SU-DHL-6 (cell line): ENCODE results near the gene ZNF844.
A peak's percentile ranks its signal among the peaks of the same experiment; 100 is the strongest.

Source experiments
- H2AFZ ChIP-seq: fragments of 200-600 bp; sonication (generic); 2 replicates; pipeline ENCODE4 v1.6.1; 2014; ENCODE audit warnings: low read depth, mild to moderate bottlenecking, moderate library complexity, mixed read lengths, antibody characterized with exemption, low read length; ENCODE audit not compliant: severe bottlenecking
- H3F3A ChIP-seq: fragments of 200-600 bp; shearing (Covaris generic); 2 replicates; pipeline ENCODE4 v1.6.0; 2016; ENCODE audit warnings: antibody characterized with exemption, mild to moderate bottlenecking; ENCODE audit not compliant: insufficient read depth
- H3K27ac ChIP-seq: fragments of 200-600 bp; sonication (generic); 2 replicates; pipeline ENCODE4 v1.5.1; 2016; ENCODE audit warnings: low read depth, mild to moderate bottlenecking, low read length, moderate library complexity, mixed read lengths
- H3K27me3 ChIP-seq: fragments of 200-600 bp; sonication (generic), shearing (Covaris generic); 2 replicates; pipeline ENCODE4 v1.6.0; 2014; ENCODE audit warnings: mild to moderate bottlenecking, low read length
- H3K36me3 ChIP-seq: fragments of 200-600 bp; sonication (generic); 2 replicates; pipeline ENCODE4 v1.6.1; 2014; ENCODE audit warnings: mild to moderate bottlenecking, low read length, mixed read lengths
- H3K4me2 ChIP-seq: fragments of 300-600, 200-600 bp; shearing (Covaris generic), sonication (generic); 2 replicates; pipeline ENCODE4 v1.6.0; 2014; ENCODE audit warnings: low read length, low read depth, mild to moderate bottlenecking; ENCODE audit not compliant: poor library complexity, severe bottlenecking
- H3K4me3 ChIP-seq: fragments of 200-600 bp; sonication (generic); 2 replicates; pipeline ENCODE4 v1.5.1; 2014; ENCODE audit warnings: antibody characterized with exemption, low read length, mild to moderate bottlenecking, mixed read lengths; ENCODE audit not compliant: insufficient read depth, poor library complexity, severe bottlenecking
- H3K79me2 ChIP-seq: fragments of 200-600 bp; sonication (generic); 2 replicates; pipeline ENCODE4 v1.6.1; 2014; ENCODE audit warnings: mild to moderate bottlenecking, low read length, moderate library complexity; ENCODE audit not compliant: insufficient read depth
- H3K9ac ChIP-seq: fragments of 200-600 bp; sonication (generic); 2 replicates; pipeline ENCODE4 v1.7.0; 2014; ENCODE audit warnings: mild to moderate bottlenecking, low read length
- H3K9me2 ChIP-seq: fragments of 200-600 bp; sonication (generic); replicated peaks from 2 replicates; pipeline ENCODE4 v1.6.1; 2014; ENCODE audit warnings: low read length; ENCODE audit not compliant: insufficient read depth
- H3K9me3 ChIP-seq: fragments of 200-600 bp; sonication (generic); 2 replicates; pipeline ENCODE4 v1.6.1; 2014; ENCODE audit warnings: low read length, mixed read lengths; ENCODE audit not compliant: insufficient read depth
- H4K20me1 ChIP-seq: fragments of 200-600 bp; sonication (generic); 2 replicates; pipeline ENCODE4 v1.6.1; 2014; ENCODE audit warnings: low read depth, mild to moderate bottlenecking, antibody characterized with exemption, low read length, moderate library complexity, mixed read lengths
- CTCF ChIP-seq: fragments of 200-600 bp; sonication (generic); IDR thresholded peaks from one replicate; pipeline ENCODE4 v1.5.1; 2017; ENCODE audit warnings: antibody characterized with exemption, mild to moderate bottlenecking, low read length, moderate library complexity; ENCODE audit not compliant: insufficient read depth, poor library complexity, severe bottlenecking
- EZH2phosphoT487 ChIP-seq: fragments of 200-600 bp; sonication (generic), shearing (Covaris generic); conservative IDR thresholded peaks from 2 replicates; pipeline ENCODE4 v1.6.1; 2018; ENCODE audit warnings: mild to moderate bottlenecking, antibody characterized with exemption, low read length, moderate library complexity, mixed read lengths

ZNF844 gene

GRCh38 chr19:12064590-12065538, at the start of gene ZNF844:
TSS of gene ZNF844 (plus strand) at chr19:12064731. CDS start at chr19:12064874, 143 bp downstream.
- TF ChIP-seq EZH2phosphoT487, result no peak
- no peak for TF ChIP-seq CTCF
- Histone ChIP-seq H3K9me2 (no peaks in the 10 kb centered on the region), H3K27ac (peak within 1 kb of the TSS; percentile 52), H3K79me2 (peaks cover 34% of the 10 kb centered on the region), H3K27me3 (no peaks in the 10 kb centered on the region), H3F3A (no peaks in the 10 kb centered on the region), H3K9ac (peak within 1 kb of the TSS; percentile 85), H2AFZ (peak within 1 kb of the TSS; percentile 94), H4K20me1 (no peaks in the 10 kb centered on the region), H3K4me2 (peak within 1 kb of the TSS; percentile 92), H3K9me3 (no peaks in the 10 kb centered on the region), H3K36me3 (no peaks in the 10 kb centered on the region), H3K4me3 (peak within 1 kb of the TSS; percentile 87)

- Histone ChIP-seq H2AFZ (no peak overlapping the region), H3K27me3 (no peaks in the 10 kb centered on the region), H3K9ac (no peak overlapping the region), H3K79me2 (peaks cover 21% of the 10 kb centered on the region), H3K4me3 (no peak overlapping the region), H3K4me2 (no peak overlapping the region), H3K27ac (no peak overlapping the region), H3F3A (no peaks in the 10 kb centered on the region), H3K9me2 (no peaks in the 10 kb centered on the region), H3K9me3 (peaks cover 36% of the 10 kb centered on the region; the same call in 1 of the 2 replicates), H3K36me3 (peaks cover 54% of the 10 kb centered on the region), H4K20me1 (no peaks in the 10 kb centered on the region)
- TF ChIP-seq EZH2phosphoT487, result no peak
- no peak for TF ChIP-seq CTCF
Measured at GRCh38 chr19:12015015-12015752, 49.3 kb upstream of the ZNF844 start.

- H3K36me3 ChIP-seq, result peaks cover 54% of the 10 kb centered on the region
Measured at GRCh38 chr19:12015753-12016116, 48.8 kb upstream of the ZNF844 start.

More at GRCh38 chr19:12015753-12016116, 48.8 kb upstream of the ZNF844 start:
- H3K79me2 ChIP-seq, result peaks cover 21% of the 10 kb centered on the region
- TF ChIP-seq EZH2phosphoT487, result no peak
- no peak for TF ChIP-seq CTCF
- H3K27me3 ChIP-seq, result no peaks in the 10 kb centered on the region
- H3K27ac ChIP-seq, result no peak overlapping the region
- H2AFZ ChIP-seq, result no peak overlapping the region
- H4K20me1 ChIP-seq, result no peaks in the 10 kb centered on the region
- no peak overlapping the region for H3K9ac ChIP-seq
- no peaks in the 10 kb centered on the region for H3F3A ChIP-seq
- peaks cover 36% of the 10 kb centered on the region; the same call in 1 of the 2 replicates for H3K9me3 ChIP-seq
- no peaks in the 10 kb centered on the region for H3K9me2 ChIP-seq
- H3K4me2 ChIP-seq, result no peak overlapping the region
- no peak overlapping the region for H3K4me3 ChIP-seq
